Choroid plexus epithelial cell (primary cell): ENCODE results near the gene SLC6A6.

ENCODE experiments used
- DNase-seq: peaks from one replicate; pipeline ENCODE4 v3.0.0-alpha.2; 2010; ENCODE audit warnings: low read depth
- H3K4me3 ChIP-seq: 2 replicates; pipeline ENCODE4 v1.5.1; 2011; ENCODE audit warnings: low read depth, mild to moderate bottlenecking, control low read depth, low read length, moderate library complexity
- CTCF ChIP-seq: conservative IDR thresholded peaks from 2 replicates; pipeline ENCODE4 v1.5.1; 2011; ENCODE audit warnings: low read depth, mild to moderate bottlenecking, control low read depth, inconsistent platforms, low read length, moderate library complexity

SLC6A6 gene

GRCh38 chr3:14456794-14457193 is 54.4 kb downstream of the SLC6A6 start:
- H3K4me3 ChIP-seq, result no peak overlapping the region
- TF ChIP-seq CTCF, result no peak

DNA sequence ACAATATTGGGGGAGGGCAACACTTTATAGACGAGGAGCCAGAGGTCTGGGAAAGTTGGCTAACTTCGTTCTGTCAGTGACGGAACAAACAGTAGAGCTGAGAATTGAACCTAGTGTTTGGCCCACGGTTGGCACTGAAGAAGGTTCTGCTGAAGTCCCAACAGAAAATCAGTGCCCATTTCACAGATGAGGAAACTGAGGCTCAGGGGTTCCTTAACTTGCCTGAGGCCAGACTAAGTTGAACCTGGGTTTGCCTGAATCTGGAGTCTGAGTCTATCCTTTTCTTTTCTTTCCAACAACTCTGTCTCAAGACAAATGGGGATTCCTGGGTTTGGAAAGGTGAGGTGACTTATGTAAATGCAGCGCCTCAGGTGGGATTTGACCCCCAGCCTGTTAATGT is 55.1 kb downstream of the SLC6A6 start:
- no peak overlapping the region for H3K4me3 ChIP-seq
- DNase-seq, result no peak
- TF ChIP-seq CTCF, result no peak

More at GRCh38 chr3:14456794-14457193, 54.4 kb downstream of the SLC6A6 start:
- DNase-seq, result no peak

GRCh38 chr3:14457999-14458398 is 55.6 kb downstream of the SLC6A6 start:
- no peak for TF ChIP-seq CTCF
- DNase-seq, result no peak
- H3K4me3 ChIP-seq, result no peak overlapping the region

DNA sequence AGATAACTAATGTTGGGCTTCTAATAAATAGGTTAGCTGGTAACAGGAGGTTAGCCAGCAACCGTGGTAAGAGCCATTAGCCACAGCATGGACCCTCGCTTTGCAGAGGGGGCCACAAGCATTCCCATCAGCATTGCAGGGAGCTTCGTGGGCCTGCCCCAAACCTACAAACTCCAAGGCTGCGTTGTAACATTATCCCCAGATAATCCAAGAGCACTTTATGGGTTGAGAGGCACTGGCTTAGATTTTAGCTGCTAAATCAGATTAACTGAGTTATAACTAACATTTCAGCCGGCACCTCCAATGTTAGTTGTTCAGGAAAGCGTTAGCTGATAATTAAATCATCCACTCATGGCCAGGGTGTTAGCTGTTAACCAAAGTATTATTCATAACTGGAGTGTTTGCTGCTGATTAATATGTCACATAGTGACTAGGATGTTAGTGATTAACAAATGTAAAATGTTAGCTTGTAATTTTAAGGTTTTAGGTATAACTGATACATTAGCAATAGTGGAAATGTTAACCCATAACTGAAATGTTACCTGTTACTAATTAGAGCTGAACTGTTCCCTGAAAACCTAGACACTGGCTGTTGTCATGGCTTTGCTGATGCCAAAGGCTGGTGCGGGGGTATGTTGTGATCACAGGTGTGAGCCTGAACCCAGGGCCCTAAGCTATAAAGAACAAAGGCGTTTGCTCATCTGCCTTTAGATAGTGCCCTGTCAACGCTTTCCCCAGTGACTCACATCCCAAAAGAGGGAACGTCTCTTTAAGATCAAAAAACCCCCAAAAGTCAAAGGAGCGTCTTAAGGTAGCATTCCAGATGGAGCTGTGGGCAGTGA is 56.2 kb downstream of the SLC6A6 start:
- H3K4me3 ChIP-seq, result no peak overlapping the region
- no peak for DNase-seq
- TF ChIP-seq CTCF, result no peak

- no peak for TF ChIP-seq CTCF
- no peak overlapping the region for H3K4me3 ChIP-seq
- no peak for DNase-seq
Observed at GRCh38 chr3:14459384-14459783, 57.0 kb downstream of the SLC6A6 start.

DNA sequence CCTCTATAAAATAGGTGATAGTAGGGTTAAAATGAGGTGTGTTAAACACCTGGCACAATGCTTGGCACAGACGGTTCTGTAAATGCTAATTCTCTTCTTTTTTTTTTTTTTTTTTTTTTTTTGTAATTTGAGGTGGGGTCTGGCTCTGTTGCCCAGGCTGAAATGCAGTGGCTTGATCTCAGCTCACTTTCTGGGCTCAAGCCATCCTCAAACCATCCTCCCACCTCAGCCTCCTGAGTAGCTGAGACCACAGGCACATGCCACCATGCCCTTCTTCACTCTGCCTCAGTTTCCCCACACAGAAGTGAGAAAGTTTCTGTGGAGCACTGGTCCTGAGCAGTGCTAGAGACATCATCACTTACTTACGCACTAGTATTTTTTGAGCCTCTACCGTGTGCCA is 57.4 kb downstream of the SLC6A6 start:
- no peak for DNase-seq
- no peak for TF ChIP-seq CTCF
- no peak overlapping the region for H3K4me3 ChIP-seq
